Measurements from ENCODE around the gene INTS4.

GRCh38 chr11:78041843-78042440 is 47.5 kb upstream of the INTS4 start:
- TF ChIP-seq CTCF (IDR thresholded peaks at IDR 0.05) (no peak), POLR2A (IDR thresholded peaks at IDR 0.05) (no peak)
